ENCODE measurements around the gene PRDM16. TPM values are rescaled to one million over a fixed set of nuclear protein-coding genes. Genes with fewer than 3 reads are reported as not detected.

PRDM16 gene
- total and polyA plus RNA-seq, 3 donors from 2014 or later: 2.1 to 5.6 (median 4.7) TPM

GRCh38 chr1:3187415-3188149 lies 118.6 kb downstream of the PRDM16 start:
- DNase-seq: no peak
- H3K4me3 ChIP-seq: no peak overlapping the region
- 65 to 79% methylated on average over 14 to 21 of the region's 21 CpGs for WGBS, 2 donors
- TF ChIP-seq CTCF (IDR thresholded peaks at IDR 0.05) (no peak), POLR2A (IDR thresholded peaks at IDR 0.05) (no peak)
- H3K9me3 ChIP-seq: no peaks in the 10 kb centered on the region
- H3K36me3 ChIP-seq (ENCODE audit: low read depth, missing control alignments): no peaks in the 10 kb centered on the region
- H3K27me3 ChIP-seq: no peaks in the 10 kb centered on the region
- H3K27ac ChIP-seq: no peak overlapping the region
- H3K4me1 ChIP-seq: peaks cover 9% of the 10 kb centered on the region
- intact Hi-C loops (cut with DNase I; ENCODE audit: low total_unique reads): no loop called here

GRCh38 chr1:3188150-3188971 lies 119.4 kb downstream of the PRDM16 start:
- WGBS, 2 donors: 86 to 88% methylated on average over 34 of the region's 34 CpGs

GRCh38 chr1:3190256-3191041 lies 121.4 kb downstream of the PRDM16 start:
- H3K4me1 ChIP-seq: peaks cover 9% of the 10 kb centered on the region
- WGBS, 2 donors: 76 to 78% methylated on average over 18 to 32 of the region's 32 CpGs
- no peaks in the 10 kb centered on the region for H3K36me3 ChIP-seq (ENCODE audit: low read depth, missing control alignments)
- no peak overlapping the region for H3K4me3 ChIP-seq
- intact Hi-C loops (cut with DNase I; ENCODE audit: low total_unique reads): no loop called here
- DNase-seq: no peak
- no peaks in the 10 kb centered on the region for H3K9me3 ChIP-seq
- TF ChIP-seq CTCF (IDR thresholded peaks at IDR 0.05) (no peak), POLR2A (IDR thresholded peaks at IDR 0.05) (no peak)
- H3K27me3 ChIP-seq: no peaks in the 10 kb centered on the region
- no peak overlapping the region for H3K27ac ChIP-seq

More at GRCh38 chr1:3188150-3188971, 119.4 kb downstream of the PRDM16 start:
- Histone ChIP-seq H3K4me1 (peaks cover 9% of the 10 kb centered on the region), H3K4me3 (no peak overlapping the region), H3K9me3 (no peaks in the 10 kb centered on the region), H3K27me3 (no peaks in the 10 kb centered on the region), H3K36me3 (ENCODE audit: low read depth, missing control alignments) (no peaks in the 10 kb centered on the region), H3K27ac (no peak overlapping the region)
- no peak for DNase-seq
- intact Hi-C loops (cut with DNase I; ENCODE audit: low total_unique reads): no loop called here
- TF ChIP-seq CTCF (IDR thresholded peaks at IDR 0.05): no peak
- no peak for TF ChIP-seq POLR2A (IDR thresholded peaks at IDR 0.05)

DNA sequence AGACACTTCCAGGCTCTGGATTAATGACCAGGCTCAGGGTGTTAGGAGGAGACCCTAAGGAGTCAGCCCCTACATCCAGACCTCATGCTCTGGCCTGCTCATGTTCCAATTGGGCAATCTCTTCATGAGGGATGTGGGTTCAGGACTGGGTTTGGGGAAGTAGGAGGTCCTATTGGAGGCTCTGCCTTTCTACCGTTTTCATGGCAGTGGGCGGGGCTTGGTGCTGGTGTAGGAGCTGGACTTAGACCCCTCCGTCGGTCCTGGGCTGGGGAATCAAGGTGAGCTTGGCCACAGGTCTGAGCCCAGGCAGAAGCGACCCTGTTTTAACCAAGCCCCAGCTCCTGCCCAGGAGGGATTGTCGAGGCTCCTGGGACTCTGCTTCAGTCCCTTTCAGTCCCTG lies 123.4 kb downstream of the PRDM16 start:
- no peak for DNase-seq
- Histone ChIP-seq H3K27me3 (no peaks in the 10 kb centered on the region), H3K4me3 (no peak overlapping the region), H3K27ac (no peak overlapping the region), H3K4me1 (peaks cover 9% of the 10 kb centered on the region), H3K9me3 (no peaks in the 10 kb centered on the region), H3K36me3 (ENCODE audit: low read depth, missing control alignments) (no peaks in the 10 kb centered on the region)
- WGBS, 2 donors: 90 to 92% methylated on average over 2 to 6 of the region's 6 CpGs
- TF ChIP-seq POLR2A (IDR thresholded peaks at IDR 0.05): no peak
- TF ChIP-seq CTCF (IDR thresholded peaks at IDR 0.05): no peak
- intact Hi-C loops (cut with DNase I; ENCODE audit: low total_unique reads): no loop called here

Data from testis (tissue), 3 donors.